Panc1 (cell line): ENCODE results near the gene SYNE1. TPM values are rescaled to one million over a fixed set of nuclear protein-coding genes. Genes with fewer than 3 reads are reported as not detected.

Experiments
- ATAC-seq: fragments of 200-7000 bp; cut with Tn5 transposase; 2 replicates; pipeline ENCODE4 v1.9.1; 2020; ENCODE audit warnings: mild to moderate bottlenecking, moderate library complexity
- BruUV-seq: library from RNA; stranded (reverse); fragments of 400-500 nt; replicated peaks from 2 replicates; lab custom pipeline; 2021; lab: Mats Ljungman, UMichigan
- CTCF ChIA-PET: fragments of 300-600 bp; sonication (Branson Sonifier 250); formaldehyde crosslinking; loops from one replicate; lab custom pipeline; 2022; ENCODE audit warnings: antibody characterized with exemption; lab: Charles Lee
- POLR2A ChIA-PET: fragments of 300-600 bp; sonication (Branson Sonifier 250); formaldehyde crosslinking; loops from one replicate; lab custom pipeline; 2022; ENCODE audit warnings: antibody characterized with exemption; lab: Charles Lee
- DNase-seq: peaks from one replicate; pipeline ENCODE4 v3.0.0-alpha.2; 2010; ENCODE audit warnings: low read depth, low spot score
- H3K27ac ChIP-seq: 2 replicates; pipeline ENCODE4 v1.5.1; 2011; ENCODE audit warnings: mild to moderate bottlenecking, low read length, inconsistent platforms
- H3K27me3 ChIP-seq: fragments of 200-500 bp; sonication (Bioruptor generic); 2 replicates; pipeline ENCODE4 v1.6.0; 2014; ENCODE audit warnings: low read length, inconsistent platforms; ENCODE audit not compliant: control insufficient read depth, insufficient read depth
- H3K36me3 ChIP-seq: fragments of 200-500 bp; sonication (Bioruptor generic); 2 replicates; pipeline ENCODE4 v1.5.1; 2014; ENCODE audit warnings: inconsistent platforms, mild to moderate bottlenecking, low read length, moderate library complexity; ENCODE audit not compliant: control insufficient read depth, insufficient read depth
- H3K4me1 ChIP-seq: 2 replicates; pipeline ENCODE4 v1.5.1; 2011; ENCODE audit warnings: inconsistent platforms, mild to moderate bottlenecking, low read length, moderate library complexity; ENCODE audit not compliant: control insufficient read depth, insufficient read depth
- H3K4me3 ChIP-seq, 2 experiments: 2 replicates each; pipeline ENCODE4 v1.5.1; 2011 to 2012; ENCODE audit warnings: low read depth in 2 of 2, low read length in 2 of 2, mild to moderate bottlenecking in 2 of 2, inconsistent platforms in 1 of 2, moderate library complexity in 1 of 2
- H3K9me3 ChIP-seq: fragments of 200-500 bp; sonication (Bioruptor generic); 2 replicates; pipeline ENCODE4 v1.5.1; 2014; ENCODE audit warnings: low read depth, mild to moderate bottlenecking, inconsistent platforms, low read length, moderate library complexity; ENCODE audit not compliant: control insufficient read depth, insufficient read depth
- CTCF ChIP-seq: fragments of 450-650 bp; IDR thresholded peaks from 2 replicates; pipeline ENCODE4 v1.5.1; 2017; ENCODE audit warnings: mild to moderate bottlenecking
- POLR2AphosphoS5 ChIP-seq: IDR thresholded peaks from 2 replicates; pipeline ENCODE4 v1.6.1; 2012; ENCODE audit warnings: mild to moderate bottlenecking, low read depth, low read length, moderate library complexity
- REST ChIP-seq, 2 experiments: IDR thresholded peaks; 2 replicates each; pipeline ENCODE4 v1.6.1; 2011 to 2012; ENCODE audit warnings: low read depth in 2 of 2, control low read depth in 1 of 2, low read length in 1 of 2, mild to moderate bottlenecking in 1 of 2, moderate library complexity in 1 of 2; ENCODE audit not compliant: insufficient read depth in 1 of 2
- SIN3A ChIP-seq: IDR thresholded peaks from 2 replicates; pipeline ENCODE4 v1.6.1; 2012; ENCODE audit warnings: low read depth, mild to moderate bottlenecking, low read length, moderate library complexity, borderline replicate concordance; ENCODE audit not compliant: insufficient read depth
- TCF7L2 ChIP-seq: IDR thresholded peaks from 2 replicates; pipeline ENCODE4 v1.6.1; 2011; ENCODE audit warnings: mild to moderate bottlenecking, low read depth, low read length, inconsistent platforms
- in situ Hi-C: cut with HindIII; loops from 2 replicates; pipeline ENCODE4 v1.10.0; 2016; ENCODE audit warnings: low sequenced_read_pairs, low pct_unique_long_range_greater_than_20kb
- intact Hi-C: fragments of 100-400 bp; cut with micrococcal nuclease; formaldehyde crosslinking; loops from one replicate; pipeline ENCODE4 v1.10.0; 2022; ENCODE audit not compliant: unreplicated experiment
- total RNA-seq: library from RNA; stranded (reverse); gene quantifications from one replicate; pipeline ENCODE4 v1.2.1, GENCODE V29; 2021; ENCODE audit not compliant: unreplicated experiment

SYNE1 gene
- total RNA-seq, 1 experiment from 2014 or later, result 3.2 TPM

- Histone ChIP-seq H3K27ac (no peak overlapping the region), H3K27me3 (no peaks in the 10 kb centered on the region), H3K4me3 (no peak overlapping the region), H3K36me3 (no peaks in the 10 kb centered on the region), H3K4me1 (no peaks in the 10 kb centered on the region), H3K9me3 (no peaks in the 10 kb centered on the region)
- in situ Hi-C loops, result no loop called here
- no peak for DNase-seq
- no peak; the same call in 1 of the 2 replicates for ATAC-seq
- ChIA-PET CTCF (no interaction called here), POLR2A (interaction anchor here (0.6 kb wide), 1 partner anchor 417 kb away, joined by 3 read pairs; no protein-coding TSS in a partner anchor)
- TF ChIP-seq SIN3A (no peak), CTCF (no peak), TCF7L2 (no peak), REST (IDR thresholded peaks at IDR 0.05; ENCODE audit: insufficient read depth in 1 of 2, low read depth in 2 of 2, low read length in 1 of 2) (no peak), POLR2AphosphoS5 (no peak)
- BruUV-seq, result no TSS peak
- intact Hi-C loops, result no loop called here
Measured at GRCh38 chr6:152100183-152100618, 537.0 kb downstream of the SYNE1 start.

DNA sequence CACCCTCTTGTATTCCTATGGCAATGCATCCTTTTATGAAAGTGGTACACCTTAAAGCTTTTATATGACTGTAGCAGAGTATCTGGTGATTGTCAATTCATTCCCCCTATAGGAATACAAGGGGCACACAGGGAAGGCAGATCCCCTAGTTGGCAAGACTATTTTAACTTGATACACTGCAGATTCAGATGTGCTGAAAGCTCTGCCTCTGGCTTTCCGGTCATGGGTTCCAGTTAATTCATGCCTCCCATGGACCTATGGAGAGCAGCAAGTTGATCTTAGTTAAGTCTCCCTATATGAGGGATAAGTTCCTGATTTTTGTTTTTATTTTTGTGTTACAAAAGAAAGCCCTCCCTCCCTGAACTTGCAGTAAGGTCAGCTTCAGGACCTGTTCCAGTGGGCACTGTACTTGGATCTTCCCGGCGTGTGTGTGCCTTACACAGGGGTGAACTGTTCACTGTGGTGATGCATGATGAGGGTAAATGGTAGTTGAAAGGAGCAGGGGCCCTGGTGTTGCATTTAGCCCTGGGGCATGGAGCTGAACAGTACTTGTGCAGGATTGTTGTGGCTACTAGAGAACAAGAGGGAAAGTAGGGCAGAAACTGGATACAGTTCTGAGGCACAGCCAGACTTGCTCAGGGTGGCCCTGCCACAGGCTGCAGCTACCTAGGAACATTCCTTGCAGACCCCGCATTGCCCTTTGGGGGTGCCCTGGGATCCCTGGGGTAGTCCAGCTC, 537.5 kb downstream of the SYNE1 start:
- Histone ChIP-seq H3K4me3 (no peak overlapping the region), H3K36me3 (no peaks in the 10 kb centered on the region), H3K4me1 (no peaks in the 10 kb centered on the region), H3K27me3 (no peaks in the 10 kb centered on the region), H3K9me3 (no peaks in the 10 kb centered on the region), H3K27ac (no peak overlapping the region)
- DNase-seq, result no peak
- no peak; the same call in 1 of the 2 replicates for ATAC-seq
- no peak for TF ChIP-seq TCF7L2
- TF ChIP-seq REST (IDR thresholded peaks at IDR 0.05; ENCODE audit: insufficient read depth in 1 of 2, low read depth in 2 of 2, low read length in 1 of 2), result no peak
- no peak for TF ChIP-seq SIN3A
- TF ChIP-seq CTCF, result no peak
- no peak for TF ChIP-seq POLR2AphosphoS5
- intact Hi-C loops, result no loop called here
- ChIA-PET POLR2A (interaction anchor here (0.6 kb wide), 1 partner anchor 416 kb away, joined by 3 read pairs; no protein-coding TSS in a partner anchor), CTCF (no interaction called here)
- in situ Hi-C loops, result loop anchor here (25.0 kb wide), 1 partner anchor 112 kb away; no protein-coding TSS in a partner anchor
- no TSS peak for BruUV-seq
